Activated CD4-positive, alpha-beta T cell treated with anti-CD3 and anti-CD28 coated beads, Interleukin-2, amount 10 ng/mL, durations not matched to agents 24 days and 14 days (primary cell): ENCODE results near the gene HTR2B. TPM values are rescaled to one million over a fixed set of nuclear protein-coding genes. Genes with fewer than 3 reads are reported as not detected.
"Not testable (repeated sequence)": the region's sequence is repeated elsewhere in the genome, so short reads cannot be mapped to it uniquely, and the experiment has no call there.

ENCODE experiments used
- DNase-seq: peaks from one replicate; pipeline ENCODE4 v3.0.0; 2022
- H3K27ac Mint-ChIP-seq: one replicate; pipeline ENCODE4 v1.8.0; 2022; ENCODE audit warnings: mild to moderate bottlenecking, mixed read lengths
- H3K27me3 Mint-ChIP-seq: one replicate; pipeline ENCODE4 v1.8.0; 2022; ENCODE audit warnings: mixed read lengths
- H3K36me3 Mint-ChIP-seq: one replicate; pipeline ENCODE4 v1.8.0; 2022; ENCODE audit warnings: low read depth, mild to moderate bottlenecking, mixed read lengths
- H3K4me1 Mint-ChIP-seq: one replicate; pipeline ENCODE4 v1.8.0; 2021; ENCODE audit warnings: mixed read lengths
- H3K4me3 Mint-ChIP-seq: one replicate; pipeline ENCODE4 v1.8.0; 2022; ENCODE audit warnings: mild to moderate bottlenecking, moderate library complexity, mixed read lengths
- H3K9me3 Mint-ChIP-seq: one replicate; pipeline ENCODE4 v1.8.0; 2021; ENCODE audit warnings: mixed read lengths
- intact Hi-C: fragments of 100-400 bp; cut with micrococcal nuclease; formaldehyde crosslinking; loops from one replicate; pipeline ENCODE4 v1.15.1; 2023
- total RNA-seq: library from RNA; stranded (reverse); gene quantifications from 2 replicates; pipeline ENCODE4 v1.2.3, GENCODE V29; 2022

Gene HTR2B
- total RNA-seq, 1 donor from 2014 or later = 0.09 TPM

DNA sequence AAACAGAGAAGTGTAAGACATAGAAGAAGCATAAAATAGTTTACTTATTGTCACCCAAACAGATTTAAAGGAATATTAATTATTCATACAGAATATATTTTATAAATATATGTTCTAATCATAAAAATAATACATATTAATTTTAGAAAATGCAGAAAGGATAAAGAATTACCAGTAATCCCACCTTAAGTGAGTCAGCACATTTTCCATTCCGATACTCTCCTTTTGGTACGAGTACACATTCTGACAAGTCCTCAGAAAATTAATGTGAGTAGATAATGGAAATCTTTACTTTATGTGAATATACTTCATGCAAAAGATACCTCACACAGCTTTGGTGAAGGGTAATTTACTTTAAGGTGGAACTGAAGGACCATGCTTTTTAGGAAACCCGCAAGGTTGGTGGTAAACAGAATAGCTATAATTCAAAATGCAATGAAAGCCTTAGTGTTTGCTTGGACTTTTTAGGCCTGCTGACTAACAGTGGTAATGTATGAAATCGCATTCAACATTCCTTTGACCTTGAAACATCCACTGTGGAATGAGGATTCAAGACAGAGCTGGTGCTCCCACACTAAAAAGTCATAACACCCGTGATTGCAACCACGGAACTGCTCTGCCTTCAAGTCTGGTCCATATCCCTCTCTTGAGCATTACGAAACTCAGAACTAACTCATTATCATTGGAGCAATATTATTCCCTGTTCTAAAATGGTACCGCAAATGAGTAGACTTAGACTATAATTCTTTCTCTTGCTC is 28.1 kb upstream of the HTR2B start:
- Mint-ChIP-seq H3K27me3 (no peaks in the 10 kb centered on the region), H3K4me3 (no peak overlapping the region), H3K9me3 (no peaks in the 10 kb centered on the region), H3K27ac (no peak overlapping the region), H3K36me3 (peaks cover 43% of the 10 kb centered on the region), H3K4me1 (no peaks in the 10 kb centered on the region)
- DNase-seq = no peak
- intact Hi-C loops = no loop called here

DNA sequence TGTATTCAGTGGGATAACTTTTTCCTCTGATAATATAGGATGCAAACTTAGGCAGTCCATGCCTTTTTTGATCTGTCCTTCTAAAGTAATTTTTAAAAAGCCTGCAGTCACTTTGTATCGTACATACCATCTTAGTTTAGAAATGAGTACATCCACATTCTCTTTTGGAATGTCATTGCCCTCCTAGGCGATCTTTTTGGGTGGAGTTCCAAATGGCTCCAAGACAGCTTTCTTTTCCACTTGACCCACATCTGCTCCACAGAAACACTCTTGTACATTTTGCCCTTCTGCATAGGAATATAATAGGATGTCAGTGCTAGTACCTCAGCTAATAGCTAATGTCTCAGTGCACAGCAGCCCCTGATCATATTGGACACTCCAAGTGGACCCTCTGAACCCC is 21.8 kb upstream of the HTR2B start:
- no peaks in the 10 kb centered on the region for H3K4me1 Mint-ChIP-seq

DNA sequence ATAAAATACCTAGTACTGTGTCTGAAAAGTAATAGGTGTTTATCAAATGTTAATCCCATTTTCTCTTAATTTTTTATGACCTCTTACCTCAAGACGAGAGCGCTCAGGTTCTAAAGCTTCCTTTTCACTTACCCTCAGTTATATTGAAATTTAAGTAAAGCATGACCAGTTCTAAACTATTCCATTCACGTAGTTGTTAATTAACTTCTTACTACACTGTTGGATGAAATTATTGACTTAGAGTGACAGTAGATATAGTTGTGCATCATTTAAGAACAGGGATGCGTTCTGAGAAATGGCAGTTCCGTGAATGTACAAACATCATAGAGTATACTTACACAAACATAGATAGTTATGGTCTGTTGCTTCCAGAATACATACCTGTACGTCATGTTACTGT is 20.1 kb upstream of the HTR2B start:
- Mint-ChIP-seq H3K4me1 (no peaks in the 10 kb centered on the region), H3K27ac (no peak overlapping the region), H3K4me3 (no peak overlapping the region), H3K36me3 (peaks cover 31% of the 10 kb centered on the region), H3K27me3 (no peaks in the 10 kb centered on the region), H3K9me3 (no peaks in the 10 kb centered on the region)
- intact Hi-C loops = no loop called here
- DNase-seq = no peak

More for the DNA sequence above, 21.8 kb upstream of the HTR2B start:
- Mint-ChIP-seq H3K4me3 (no peak overlapping the region), H3K9me3 (no peaks in the 10 kb centered on the region), H3K27ac (no peak overlapping the region), H3K36me3 (peaks cover 36% of the 10 kb centered on the region), H3K27me3 (no peaks in the 10 kb centered on the region)
- intact Hi-C loops = no loop called here
- DNase-seq = no peak

DNA sequence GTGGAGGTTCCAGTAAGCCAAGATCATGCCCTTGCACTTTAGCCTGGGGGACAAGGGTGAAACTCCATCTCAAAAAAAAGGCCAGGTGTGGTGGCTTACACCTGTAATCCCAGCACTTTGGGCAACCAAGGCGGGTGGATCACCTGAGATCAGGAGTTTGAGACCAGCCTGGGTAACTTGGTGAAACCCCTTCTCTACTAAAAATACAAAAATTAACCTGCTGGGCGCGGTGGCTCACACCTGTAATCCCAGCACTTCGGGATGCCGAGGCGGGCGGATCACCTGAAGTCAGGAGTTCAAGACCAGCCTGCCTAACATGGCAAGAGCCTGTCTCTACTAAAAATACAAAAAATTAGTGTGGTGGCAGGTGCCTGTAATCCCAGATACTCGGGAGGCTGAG is 16.0 kb upstream of the HTR2B start:
- H3K27ac Mint-ChIP-seq, intact Hi-C loops, H3K27me3 Mint-ChIP-seq, H3K36me3 Mint-ChIP-seq, H3K4me1 Mint-ChIP-seq, H3K4me3 Mint-ChIP-seq, H3K9me3 Mint-ChIP-seq, DNase-seq: not testable (repeated sequence)

DNA sequence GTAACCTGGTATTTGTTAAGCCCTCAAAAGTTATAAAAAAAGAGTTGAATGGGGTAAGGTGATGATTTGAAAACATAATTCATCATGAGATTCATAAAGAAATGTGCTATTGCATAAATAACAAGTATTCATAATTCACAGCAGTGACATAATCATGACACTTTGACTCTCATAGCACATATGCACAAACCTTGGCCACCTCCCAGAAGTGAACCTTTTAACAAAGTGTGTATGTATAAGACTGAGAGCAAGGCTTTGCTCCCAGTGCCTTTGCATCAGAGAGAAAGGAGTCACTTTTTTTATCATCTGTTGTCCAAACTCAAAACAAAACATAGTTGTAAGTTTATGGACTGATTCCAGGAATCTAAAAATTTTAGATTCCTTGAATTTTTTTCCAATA is 15.0 kb upstream of the HTR2B start:
- Mint-ChIP-seq H3K27ac (no peak overlapping the region), H3K27me3 (no peaks in the 10 kb centered on the region), H3K9me3 (no peaks in the 10 kb centered on the region), H3K4me1 (no peaks in the 10 kb centered on the region), H3K36me3 (peaks cover 3% of the 10 kb centered on the region), H3K4me3 (no peak overlapping the region)
- no peak for DNase-seq
- intact Hi-C loops = no loop called here

DNA sequence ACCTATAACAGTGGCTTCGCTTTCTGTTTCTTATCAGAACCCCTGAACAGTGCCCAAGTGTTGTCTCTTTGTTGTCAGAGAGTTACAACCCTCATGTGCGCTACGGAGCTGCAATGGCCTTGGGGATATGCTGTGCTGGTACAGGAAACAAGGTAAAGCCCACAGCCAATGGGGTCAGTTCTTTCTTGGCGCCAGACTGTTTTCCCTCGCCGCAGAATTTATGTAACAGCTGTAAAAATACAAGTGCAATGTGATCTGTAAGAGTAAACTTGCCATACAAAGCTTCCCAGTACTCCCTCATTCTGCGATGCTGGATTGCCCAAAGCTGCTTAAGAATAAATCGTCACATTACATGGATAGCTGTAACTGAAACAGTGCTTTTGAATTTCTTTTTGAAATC is 13.9 kb upstream of the HTR2B start:
- Mint-ChIP-seq H3K4me1 (no peaks in the 10 kb centered on the region), H3K27ac (no peak overlapping the region), H3K36me3 (peaks cover 3% of the 10 kb centered on the region), H3K9me3 (no peaks in the 10 kb centered on the region), H3K27me3 (no peaks in the 10 kb centered on the region), H3K4me3 (no peak overlapping the region)
- DNase-seq = no peak
- intact Hi-C loops = no loop called here

DNA sequence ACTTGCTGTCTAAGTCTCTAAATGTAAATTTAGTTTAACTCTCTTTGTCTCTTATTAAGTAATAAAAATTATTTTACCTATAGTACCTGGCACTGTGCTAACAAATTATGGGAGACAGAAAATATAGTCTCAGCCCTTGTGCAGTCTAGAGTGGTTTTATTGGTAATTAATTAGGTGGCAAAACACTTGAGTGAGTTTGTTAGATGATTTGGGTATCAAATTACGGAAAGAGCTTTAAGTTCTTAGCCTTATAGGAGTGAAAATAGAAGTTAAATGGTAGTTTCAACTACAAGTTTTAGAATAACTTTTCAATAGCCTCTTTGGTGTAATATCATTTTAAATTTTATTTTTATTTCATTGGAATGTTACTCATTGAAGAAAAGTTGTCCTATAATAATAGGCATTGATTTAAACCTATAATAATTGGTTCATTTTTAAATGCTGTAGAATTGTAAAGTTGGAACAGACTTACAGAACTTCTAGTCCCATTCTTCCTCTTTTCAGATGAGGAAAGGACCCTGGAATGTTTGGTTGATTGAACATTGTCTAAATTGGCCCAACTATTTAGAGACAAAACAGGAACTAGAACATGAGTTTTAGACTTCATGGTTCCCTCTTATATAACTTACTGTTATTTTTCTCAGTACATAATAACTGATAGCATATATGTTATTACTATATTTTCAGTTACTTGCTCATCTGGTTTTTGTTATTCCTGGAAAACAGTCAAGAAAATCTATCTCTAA is 10.2 kb upstream of the HTR2B start:
- H3K4me1 Mint-ChIP-seq = peaks cover 4% of the 10 kb centered on the region
- H3K27ac Mint-ChIP-seq = no peak overlapping the region
- H3K36me3 Mint-ChIP-seq = peaks cover 3% of the 10 kb centered on the region

DNA sequence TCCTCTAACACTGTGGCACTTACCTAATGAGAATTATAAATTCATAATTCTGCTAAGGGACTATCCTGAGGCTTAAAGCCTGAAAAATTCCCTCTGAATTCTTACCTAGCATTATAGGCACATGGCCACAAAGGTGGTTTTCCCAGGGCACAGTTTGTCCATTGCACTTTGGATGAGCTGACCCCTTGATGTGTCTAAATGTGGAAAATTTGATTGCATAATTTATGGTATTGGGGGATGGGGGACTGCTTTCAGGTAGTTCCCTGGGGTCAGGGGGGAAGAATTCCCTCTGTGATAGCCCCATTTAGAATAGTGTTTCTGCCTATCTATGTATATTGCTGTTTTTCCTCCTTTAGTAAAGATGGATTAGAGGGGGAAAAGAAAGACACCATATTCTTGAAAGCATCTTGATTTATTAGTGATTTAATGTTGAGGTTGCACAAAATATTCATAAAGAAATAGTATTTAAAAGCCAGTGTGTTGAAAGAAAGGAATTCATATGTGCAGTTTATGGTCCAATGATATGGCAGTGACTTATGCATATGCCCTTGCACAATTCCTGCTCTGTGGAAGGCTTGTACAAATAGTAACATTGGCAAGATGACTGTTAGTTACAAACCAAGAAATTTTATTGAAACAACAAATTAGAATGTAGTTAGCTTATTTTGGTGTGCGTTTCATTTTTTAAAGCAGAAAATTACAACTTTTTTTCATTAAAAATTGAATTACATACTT is 8.7 kb upstream of the HTR2B start:
- H3K36me3 Mint-ChIP-seq = peaks cover 2% of the 10 kb centered on the region
- H3K9me3 Mint-ChIP-seq = no peaks in the 10 kb centered on the region

More for the DNA sequence above, 10.2 kb upstream of the HTR2B start:
- DNase-seq = no peak
- H3K4me3 Mint-ChIP-seq = no peak overlapping the region
- H3K27me3 Mint-ChIP-seq = no peaks in the 10 kb centered on the region
- intact Hi-C loops = no loop called here
- no peaks in the 10 kb centered on the region for H3K9me3 Mint-ChIP-seq

DNA sequence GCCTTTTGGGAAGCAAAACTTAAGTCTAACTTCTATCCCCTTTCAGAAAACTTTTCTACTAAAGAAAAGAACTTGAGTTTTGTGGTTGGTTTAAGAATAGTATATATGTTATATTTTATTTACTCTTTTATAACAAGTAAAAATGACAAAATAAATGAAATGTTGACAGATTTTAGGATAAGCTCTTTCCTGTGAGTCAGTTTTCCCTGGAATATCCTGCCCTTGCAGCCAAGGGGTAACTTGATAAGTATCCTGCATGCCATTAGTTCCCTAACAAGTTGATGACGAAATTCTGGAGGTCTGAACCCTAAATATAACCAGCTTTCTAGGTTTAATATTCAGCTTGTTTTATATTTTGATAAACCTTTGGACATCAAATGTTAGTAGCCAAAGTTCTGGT is 7.3 kb upstream of the HTR2B start:
- Mint-ChIP-seq H3K4me3 (no peak overlapping the region), H3K4me1 (peaks cover 4% of the 10 kb centered on the region), H3K27ac (no peak overlapping the region), H3K9me3 (no peaks in the 10 kb centered on the region), H3K36me3 (peaks cover 2% of the 10 kb centered on the region), H3K27me3 (no peaks in the 10 kb centered on the region)
- no peak for DNase-seq
- intact Hi-C loops = no loop called here

More for the DNA sequence above, 8.7 kb upstream of the HTR2B start:
- Mint-ChIP-seq H3K27me3 (no peaks in the 10 kb centered on the region), H3K4me1 (peaks cover 4% of the 10 kb centered on the region), H3K27ac (no peak overlapping the region), H3K4me3 (no peak overlapping the region)
- DNase-seq = no peak
- intact Hi-C loops = no loop called here

DNA sequence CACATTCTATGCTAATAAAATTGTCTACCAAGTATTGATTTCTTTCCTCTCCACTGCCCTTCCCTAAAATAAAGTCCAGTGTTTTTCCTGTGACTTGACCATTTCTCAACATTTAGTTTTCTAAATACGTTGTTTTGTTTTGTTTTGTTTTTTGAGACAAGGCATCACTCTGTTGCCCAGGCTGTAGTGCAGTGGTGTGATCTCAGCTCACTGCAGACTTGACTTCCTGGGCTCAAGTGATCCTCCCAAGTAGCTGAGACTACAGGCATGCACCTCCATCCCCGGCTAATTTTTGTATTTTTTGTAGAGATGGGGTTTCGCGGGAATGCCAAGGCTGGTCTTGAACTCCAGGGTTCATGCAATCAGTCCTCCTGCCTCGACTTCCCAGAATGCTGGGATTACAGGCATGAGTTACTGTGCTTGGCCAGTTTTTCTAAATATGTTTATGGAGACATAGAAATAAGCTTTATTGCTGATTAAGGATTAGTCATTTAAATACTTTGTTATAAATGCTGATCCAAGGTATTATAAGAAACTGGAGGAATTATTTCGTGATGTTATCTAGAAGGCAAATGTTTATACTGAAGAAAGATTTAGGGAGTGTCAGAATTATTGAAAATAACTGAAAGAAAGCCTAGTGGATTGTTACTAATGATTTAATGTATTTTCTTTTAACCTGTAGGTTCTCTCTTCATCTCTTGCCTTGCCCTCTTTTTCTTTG is 5.7 kb upstream of the HTR2B start:
- Mint-ChIP-seq H3K36me3 (peaks cover 2% of the 10 kb centered on the region), H3K4me1 (peaks cover 4% of the 10 kb centered on the region), H3K9me3 (no peaks in the 10 kb centered on the region), H3K27ac (no peak overlapping the region), H3K27me3 (no peaks in the 10 kb centered on the region), H3K4me3 (no peak overlapping the region)
- intact Hi-C loops = no loop called here
- DNase-seq = no peak

DNA sequence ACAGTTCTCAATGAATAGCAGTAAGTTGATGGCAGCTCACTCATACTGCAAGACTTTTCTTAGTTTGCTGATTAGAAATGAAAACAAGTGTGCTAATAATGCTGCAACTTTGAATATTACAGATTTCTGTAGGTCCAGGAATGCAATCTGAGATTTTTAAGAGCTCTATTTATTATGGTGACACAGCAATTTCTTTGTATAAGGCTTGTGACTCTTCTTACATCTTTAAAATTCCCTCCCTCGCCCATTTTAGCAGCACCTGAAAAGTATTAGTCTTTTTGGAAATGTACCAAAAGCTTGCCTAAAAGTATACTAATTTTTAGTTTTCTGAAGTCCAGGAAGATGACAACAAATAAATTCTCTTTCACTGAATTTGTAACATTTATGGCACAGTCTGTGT is 4.4 kb upstream of the HTR2B start:
- no peak overlapping the region for H3K27ac Mint-ChIP-seq
- H3K4me3 Mint-ChIP-seq = no peak overlapping the region
- intact Hi-C loops = no loop called here
- no peaks in the 10 kb centered on the region for H3K9me3 Mint-ChIP-seq
- H3K4me1 Mint-ChIP-seq = peaks cover 11% of the 10 kb centered on the region
- no peak for DNase-seq
- peaks cover 3% of the 10 kb centered on the region for H3K36me3 Mint-ChIP-seq
- H3K27me3 Mint-ChIP-seq = no peaks in the 10 kb centered on the region

DNA sequence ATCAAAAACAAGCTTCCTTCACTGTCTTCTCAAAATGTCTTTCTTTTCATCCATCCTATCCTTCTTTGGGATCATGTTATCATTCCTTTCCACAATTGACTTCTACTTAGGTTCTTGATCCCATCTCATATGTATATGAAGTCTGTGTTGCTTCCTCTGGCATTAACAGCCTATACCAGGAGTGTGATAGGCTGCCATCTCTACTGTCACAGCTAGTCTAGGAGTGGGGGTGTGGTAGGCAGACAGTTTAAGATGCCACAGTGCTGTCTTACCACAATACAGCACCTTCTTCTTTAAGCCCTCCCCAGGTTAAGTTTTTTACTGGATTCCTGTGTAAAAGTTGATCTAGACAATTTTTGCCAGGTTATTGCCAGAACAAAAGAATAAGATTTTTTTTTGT is 3.7 kb upstream of the HTR2B start:
- H3K36me3 Mint-ChIP-seq = peaks cover 3% of the 10 kb centered on the region
- no peaks in the 10 kb centered on the region for H3K27me3 Mint-ChIP-seq
- H3K9me3 Mint-ChIP-seq = no peaks in the 10 kb centered on the region
- no peak overlapping the region for H3K27ac Mint-ChIP-seq
- no peak overlapping the region for H3K4me3 Mint-ChIP-seq
- no peak for DNase-seq
- H3K4me1 Mint-ChIP-seq = peaks cover 16% of the 10 kb centered on the region
- intact Hi-C loops = no loop called here

DNA sequence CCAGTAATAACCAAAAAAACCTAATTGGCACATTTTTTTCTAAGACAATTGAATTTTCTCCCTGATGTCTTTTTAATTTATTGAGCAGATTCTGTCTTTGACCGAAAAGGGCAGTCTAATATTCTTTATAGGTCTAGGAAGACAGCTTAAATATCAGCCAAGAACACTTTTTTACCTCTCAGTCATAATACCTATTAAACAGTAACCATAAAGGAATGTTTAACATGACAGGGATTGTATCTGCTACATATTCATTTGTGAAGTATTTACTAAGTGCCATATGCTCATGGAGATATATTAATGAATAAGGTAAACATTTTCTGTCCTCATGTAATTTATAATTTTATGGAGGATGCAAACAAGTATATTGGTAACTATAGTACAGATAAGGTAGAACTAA is 3.1 kb upstream of the HTR2B start:
- no peak for DNase-seq
- Mint-ChIP-seq H3K4me3 (no peak overlapping the region), H3K27me3 (no peaks in the 10 kb centered on the region), H3K9me3 (no peaks in the 10 kb centered on the region), H3K4me1 (peaks cover 20% of the 10 kb centered on the region), H3K36me3 (peaks cover 3% of the 10 kb centered on the region), H3K27ac (no peak overlapping the region)
- intact Hi-C loops = no loop called here

DNA sequence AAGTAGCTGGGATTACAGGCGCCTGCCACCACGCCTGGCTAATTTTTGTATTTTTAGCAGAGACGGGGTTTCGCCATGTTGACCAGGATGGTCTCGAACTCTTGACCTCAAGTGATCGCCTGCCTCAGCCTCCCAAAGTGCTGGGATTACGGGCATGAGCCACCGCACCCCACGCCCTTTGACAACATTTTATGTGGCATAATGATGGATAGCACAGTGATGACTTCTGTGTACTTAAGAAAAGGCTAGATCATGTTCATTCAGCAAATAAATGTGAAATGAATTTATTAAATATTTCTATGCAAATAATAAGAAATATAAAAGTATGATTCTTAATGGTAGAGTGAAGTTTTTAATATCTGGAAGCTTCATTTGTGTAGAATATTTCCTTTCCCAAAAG is 2.6 kb upstream of the HTR2B start:
- Mint-ChIP-seq H3K27me3 (no peaks in the 10 kb centered on the region), H3K4me1 (peaks cover 17% of the 10 kb centered on the region), H3K27ac (no peak overlapping the region), H3K9me3 (no peaks in the 10 kb centered on the region), H3K4me3 (no peak overlapping the region), H3K36me3 (peaks cover 3% of the 10 kb centered on the region)
- intact Hi-C loops = no loop called here
- no peak for DNase-seq
